ENCODE data around the gene MBP.
A peak's percentile ranks its signal among the peaks of the same experiment; 100 is the strongest.

Gene MBP

DNA sequence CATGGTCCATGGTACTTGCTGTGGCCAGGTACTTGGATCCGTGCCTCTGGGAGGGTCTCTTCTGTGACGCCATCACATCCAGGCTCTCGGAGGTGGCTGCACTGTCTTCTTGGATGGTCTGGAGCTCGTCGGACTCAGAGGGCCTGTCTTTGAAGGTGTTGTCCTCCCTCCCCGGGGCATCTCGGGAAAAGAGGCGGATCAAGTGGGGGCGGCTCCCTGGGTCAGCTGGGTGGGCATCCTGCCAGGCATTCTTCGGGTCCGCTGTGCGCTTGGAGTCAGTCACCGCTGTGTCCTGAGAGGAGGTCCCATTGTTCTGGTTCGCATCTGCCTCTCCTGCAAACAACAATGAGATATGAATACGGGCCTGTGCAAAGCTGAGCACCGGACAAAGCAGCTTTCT is 115.6 kb downstream of the MBP start:
- no peak for DNase-seq

DNA sequence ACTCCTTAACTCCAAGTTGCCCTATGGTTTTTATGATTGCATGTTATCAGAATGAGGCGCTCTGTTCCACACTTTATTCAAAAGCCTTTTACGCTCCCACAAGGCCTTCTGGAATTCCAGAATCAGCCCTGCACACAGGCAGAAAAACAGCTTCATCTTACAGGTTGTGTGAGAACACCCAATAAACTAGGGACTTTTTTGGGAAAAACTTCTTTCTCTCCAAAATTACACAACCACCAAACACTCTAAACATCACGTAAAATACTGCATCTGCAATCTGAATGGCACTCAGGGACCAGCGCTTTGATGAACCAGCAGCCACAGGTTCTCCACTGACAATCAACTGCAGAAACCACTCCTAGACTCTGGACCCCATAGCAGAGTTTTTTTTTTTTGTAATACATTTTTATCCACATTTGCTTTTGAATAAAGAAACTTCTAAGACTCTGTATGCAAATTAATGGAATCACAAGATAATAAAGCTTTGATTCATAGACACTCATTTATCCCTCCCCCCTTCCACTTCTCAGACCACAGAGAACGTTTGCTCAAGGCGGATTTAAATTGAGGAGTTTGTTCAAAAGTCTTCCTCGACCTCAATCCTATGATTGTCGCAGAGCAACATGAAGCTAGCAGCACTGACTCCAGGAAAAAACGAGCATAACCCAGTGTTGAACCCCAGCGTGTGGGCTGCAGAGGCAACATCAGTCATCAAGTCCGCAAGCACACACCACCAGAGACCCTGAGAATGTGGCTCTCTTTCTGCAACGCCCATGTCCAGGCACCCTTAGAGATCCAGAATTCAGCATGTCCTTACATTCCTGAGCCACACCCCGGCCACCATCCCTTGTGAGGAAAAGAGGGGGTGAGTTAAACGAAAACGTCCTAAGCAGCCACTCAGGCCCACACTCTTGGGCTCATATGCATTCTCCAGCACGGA is 116.5 kb downstream of the MBP start:
- DNase-seq: no peak

DNA sequence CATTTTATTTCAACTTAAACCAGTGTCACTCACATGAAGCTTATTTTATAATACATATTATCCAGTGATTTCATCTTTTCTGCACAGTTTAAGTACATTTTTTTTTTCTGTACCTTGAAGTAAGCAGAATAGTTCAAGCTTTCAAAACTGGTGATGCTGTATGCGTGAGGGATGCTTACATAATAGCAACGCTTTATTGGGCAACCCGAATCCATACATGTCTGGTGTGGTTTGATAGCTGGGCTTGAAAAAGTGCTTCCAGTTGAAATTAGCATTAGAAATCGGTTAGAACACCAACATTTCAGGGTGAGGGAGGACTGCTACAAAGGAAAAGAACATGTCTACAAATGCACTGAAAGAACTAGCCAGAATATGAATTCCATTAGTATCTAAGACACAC is 117.4 kb downstream of the MBP start:
- DNase-seq: no peak

DNA sequence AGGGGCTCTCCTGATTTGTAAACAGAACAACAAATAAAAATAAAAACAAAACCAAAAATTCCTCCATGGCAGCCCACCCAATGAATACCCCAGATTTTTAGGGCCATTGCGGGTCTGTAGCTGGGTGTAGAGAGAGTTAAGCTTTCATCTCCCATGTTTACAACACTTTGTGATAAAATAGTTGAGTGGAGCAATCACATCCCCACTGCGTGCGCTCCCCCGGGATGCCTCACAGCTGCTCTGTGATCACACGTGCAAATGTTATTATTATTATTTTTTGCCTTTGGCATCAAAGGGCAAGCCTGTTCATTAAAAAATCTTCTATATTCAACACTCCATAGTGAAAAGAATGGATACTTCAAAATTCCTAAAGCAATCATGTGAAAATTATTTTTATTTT is 118.0 kb downstream of the MBP start:
- DNase-seq: no peak

DNA sequence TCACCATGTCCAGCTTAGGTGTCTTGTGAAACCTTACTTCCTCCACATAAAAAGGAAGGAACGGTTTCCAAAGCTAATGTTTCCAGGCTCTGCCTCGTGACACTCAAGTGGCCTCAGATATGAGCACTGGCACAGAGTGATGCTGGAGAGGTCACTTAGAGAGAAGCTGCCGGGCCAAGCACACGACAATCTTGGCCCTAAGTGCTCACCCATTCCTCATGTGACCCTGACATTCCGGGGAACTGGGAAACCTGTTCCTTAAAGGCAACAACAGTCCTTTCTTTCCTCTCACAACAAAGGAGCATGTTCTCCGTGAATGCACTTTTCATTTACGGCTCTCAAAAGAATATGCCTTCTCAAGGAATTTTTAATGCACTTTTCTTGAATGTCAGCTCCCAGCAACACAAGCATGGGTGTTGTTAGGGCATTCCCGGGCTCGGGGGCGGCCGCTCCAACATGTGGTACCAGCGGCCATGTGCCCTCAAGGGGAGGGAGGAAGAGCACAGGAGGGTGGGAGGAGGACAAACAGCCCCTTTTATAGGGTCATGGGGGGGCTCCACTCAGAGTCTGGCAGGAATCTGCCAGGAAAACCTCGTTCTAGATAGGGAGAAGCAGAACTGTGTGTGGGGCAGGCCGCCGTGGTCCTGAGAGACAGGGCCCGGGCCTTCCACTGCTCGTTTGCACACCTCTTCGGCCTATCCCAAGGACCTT is 118.6 kb downstream of the MBP start:
- DNase-seq: no peak

DNA sequence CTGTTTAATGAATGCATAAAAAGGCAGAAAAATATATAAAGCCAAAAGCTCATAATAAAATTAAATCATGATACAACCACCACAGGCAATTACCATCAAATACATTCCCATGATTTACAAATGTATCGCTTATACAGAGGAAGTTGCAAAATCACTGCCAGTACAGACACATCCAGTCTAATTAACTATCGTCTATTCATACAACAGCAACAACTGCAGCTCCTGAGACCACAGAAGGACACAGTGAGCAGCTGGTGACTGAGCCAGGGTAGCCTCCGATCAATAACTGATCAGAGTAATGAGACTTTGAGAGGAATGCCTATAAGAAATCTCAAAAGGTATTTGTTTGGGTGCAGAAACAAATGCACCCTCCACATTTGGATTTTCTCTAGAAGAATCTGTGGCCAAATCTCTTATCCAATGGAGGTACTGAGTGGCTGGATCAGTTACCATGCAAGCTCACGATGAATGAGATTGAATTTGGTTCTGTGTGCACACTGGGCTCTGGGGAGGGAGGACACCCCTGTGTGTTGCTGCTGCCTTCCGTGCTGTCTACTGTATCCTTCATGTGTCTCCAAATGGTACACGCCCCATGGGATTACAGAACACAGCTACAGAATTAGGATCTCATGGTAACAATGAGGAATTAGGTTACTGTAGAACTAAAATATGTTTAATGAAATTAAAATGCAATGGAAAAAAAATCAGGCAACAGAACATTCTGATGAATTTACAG is 119.6 kb downstream of the MBP start:
- no peak for DNase-seq

DNA sequence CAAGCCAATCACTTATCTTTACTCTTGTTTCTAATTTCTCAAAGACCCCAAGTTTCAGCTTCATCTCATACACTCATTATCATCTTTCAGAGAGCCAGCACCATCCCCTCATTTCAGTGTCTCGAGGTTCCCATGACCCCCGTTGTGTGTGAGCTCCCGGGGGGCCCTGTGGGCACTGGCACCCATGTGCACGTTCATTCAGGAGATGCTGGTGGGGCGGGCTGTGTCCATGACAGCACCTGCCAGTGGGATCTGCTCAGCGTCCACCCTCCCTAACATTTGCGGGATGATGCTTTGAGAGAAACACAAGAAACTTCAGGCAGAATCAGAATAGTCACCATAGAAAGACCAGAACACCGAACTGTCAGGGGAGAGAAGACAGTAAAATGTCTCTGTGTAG is 120.5 kb downstream of the MBP start:
- DNase-seq: no peak

DNA sequence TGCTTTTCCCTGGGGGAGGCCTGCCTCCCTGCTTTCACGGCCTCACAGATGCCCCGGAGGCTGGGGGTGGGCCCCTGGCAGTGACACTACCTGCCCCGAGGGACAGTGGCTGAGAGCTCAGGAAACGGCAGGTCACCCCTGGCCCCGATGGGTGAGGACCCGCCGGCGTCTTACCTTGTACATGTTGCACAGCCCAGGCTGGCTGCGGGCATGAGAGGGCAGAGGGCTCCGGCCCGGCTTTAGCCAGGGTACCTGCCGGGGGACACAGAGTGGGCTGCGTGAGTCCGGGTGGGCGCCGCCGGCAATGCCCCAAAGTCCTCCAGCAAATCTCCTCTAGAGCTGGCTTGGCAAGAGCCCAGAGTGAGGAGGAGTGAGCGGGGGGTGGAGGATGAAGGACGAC is 122.9 kb downstream of the MBP start:
- no peak for DNase-seq

DNA sequence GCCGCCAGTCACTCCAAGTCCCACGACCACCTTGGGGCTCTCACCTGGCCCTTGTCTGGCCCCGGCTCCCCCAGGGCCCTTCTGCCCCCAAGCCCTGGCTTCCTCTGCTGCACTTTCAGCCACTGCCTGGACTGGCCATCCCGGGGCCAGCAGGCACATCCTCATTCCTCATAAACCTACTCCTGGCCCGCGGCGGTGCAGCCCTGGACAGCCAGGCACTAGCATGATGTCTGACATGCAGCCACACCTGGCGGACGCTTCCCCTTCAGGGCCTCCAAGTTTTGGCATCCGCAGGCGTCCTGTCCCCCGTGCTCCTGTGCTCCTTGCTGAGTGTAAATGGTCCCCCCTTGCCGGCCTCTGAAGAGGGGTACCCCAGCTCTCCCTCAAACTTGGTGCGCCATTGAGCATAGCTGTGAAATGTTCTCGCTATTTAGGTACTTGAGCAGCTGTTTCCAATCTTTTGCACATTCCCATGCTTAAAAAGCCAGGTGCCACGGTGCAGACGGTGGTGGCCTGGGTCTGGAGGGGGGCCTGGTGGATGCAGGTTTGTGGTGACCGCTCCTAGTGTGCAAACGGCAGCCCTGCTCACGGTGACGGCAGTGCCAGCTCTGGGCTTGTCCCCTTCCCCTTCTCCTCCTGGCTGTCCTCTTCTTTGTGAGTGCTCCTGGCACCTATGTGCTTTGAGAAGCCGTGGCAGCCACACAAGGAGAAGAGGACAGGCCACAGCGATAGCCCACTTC is 123.8 kb downstream of the MBP start:
- DNase-seq: no peak

DNA sequence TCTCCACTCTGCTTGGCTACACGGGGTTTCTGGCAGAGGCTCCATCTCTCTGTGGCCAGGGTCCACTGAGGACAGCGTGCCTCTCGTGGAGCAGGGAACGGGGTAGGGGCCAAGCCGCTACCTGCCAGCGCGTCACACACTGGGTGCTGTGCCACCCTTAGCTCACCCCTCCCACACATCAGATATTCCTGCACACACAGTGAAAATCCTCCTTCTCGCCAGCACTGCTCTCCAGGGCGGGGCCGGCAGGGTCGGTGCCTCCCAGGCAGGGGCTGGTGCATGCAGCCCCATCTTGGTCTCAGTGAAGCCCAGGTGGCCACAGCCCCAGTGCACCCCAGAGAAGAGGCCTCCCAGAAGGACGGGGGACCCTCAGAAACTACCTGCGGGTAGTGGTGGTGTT is 124.6 kb downstream of the MBP start:
- DNase-seq: no peak

DNA sequence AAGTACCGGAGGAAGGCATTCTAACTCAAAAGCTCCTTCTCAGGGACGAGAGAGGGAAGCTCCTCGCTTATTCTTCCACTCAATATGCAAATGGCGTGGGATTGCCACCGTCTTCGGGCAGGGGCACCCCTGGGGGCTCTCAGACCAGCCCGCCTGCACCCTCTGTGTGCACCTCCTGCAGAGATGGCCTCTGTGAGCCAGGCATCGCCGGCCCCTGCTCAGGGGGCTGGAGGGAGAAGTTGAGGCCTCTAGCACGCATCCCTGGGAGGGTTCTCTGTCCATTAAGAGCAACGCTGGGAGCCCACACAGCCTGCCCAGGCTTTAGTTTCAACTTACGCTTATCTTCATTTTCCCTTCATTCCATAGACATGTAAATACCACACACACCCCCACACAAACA is 125.3 kb downstream of the MBP start:
- DNase-seq: no peak

DNA sequence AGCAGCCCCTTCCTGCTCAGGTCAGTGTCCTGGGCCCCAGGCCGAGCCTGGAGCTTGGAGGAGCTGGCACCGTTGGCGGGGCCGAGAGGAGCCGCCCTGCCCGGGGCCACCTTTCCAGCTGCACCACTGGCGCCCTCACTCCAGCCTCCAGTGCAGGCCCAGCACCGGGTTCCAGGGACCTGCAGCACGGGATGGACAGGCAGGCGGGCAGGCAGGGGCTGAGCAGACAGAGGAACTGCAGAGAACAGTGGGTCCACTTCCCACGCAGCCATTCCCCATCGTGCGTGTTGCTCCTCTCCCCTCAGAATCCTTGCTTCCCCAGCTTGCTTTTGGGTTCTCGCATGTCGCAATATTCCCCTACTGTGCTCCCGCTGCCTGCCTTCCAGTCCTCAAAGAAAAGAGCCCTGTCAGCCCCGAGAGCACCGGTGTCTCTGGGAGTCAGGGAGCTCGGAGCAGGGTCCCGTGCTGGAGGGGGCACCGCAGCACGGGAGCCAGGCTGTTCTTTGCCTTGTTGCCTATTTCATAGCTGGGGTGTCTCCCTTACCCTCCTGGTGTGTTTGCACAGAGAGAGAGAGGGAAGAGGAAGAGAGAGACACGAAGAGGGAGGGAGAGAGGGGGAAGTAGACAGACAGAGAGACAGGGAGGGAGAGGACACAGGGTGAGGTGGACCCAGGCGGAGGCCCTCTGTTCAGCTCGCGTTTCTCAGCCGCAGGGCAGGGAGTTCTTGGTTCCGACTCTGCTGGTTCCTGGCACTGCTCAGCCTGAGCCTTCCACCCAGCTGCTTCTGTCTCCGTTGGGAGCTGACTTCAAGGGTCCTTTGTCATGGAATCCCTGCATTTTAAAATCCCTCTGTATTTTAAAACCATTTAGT is 126.0 kb downstream of the MBP start:
- DNase-seq: no peak

DNA sequence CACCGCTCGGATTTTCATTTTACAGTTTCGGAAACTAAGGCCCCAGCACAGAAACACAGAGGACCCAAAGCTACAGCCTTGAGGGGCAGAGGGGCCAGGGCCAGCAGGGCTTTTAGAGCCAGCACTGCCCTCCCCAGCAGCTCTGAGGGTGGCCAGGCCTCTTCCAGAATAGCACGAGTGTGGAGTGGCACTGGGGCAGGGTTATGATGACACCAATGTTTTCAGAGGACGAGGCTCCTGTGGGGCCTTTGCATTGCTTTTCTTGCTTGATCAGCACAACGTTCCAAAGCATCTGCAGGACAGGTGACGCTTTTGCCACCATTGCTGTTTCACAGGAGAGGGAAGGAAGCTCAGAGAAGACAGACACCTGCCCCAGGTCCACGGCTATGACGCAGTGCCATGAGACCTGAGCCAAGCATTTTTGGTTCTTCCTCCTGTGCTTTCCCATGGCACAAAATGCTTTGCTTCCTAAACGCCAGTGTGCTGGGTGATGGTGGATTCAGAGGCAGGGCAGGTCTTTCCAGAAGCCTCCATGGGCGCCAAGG is 126.9 kb downstream of the MBP start:
- no peak for DNase-seq

DNA sequence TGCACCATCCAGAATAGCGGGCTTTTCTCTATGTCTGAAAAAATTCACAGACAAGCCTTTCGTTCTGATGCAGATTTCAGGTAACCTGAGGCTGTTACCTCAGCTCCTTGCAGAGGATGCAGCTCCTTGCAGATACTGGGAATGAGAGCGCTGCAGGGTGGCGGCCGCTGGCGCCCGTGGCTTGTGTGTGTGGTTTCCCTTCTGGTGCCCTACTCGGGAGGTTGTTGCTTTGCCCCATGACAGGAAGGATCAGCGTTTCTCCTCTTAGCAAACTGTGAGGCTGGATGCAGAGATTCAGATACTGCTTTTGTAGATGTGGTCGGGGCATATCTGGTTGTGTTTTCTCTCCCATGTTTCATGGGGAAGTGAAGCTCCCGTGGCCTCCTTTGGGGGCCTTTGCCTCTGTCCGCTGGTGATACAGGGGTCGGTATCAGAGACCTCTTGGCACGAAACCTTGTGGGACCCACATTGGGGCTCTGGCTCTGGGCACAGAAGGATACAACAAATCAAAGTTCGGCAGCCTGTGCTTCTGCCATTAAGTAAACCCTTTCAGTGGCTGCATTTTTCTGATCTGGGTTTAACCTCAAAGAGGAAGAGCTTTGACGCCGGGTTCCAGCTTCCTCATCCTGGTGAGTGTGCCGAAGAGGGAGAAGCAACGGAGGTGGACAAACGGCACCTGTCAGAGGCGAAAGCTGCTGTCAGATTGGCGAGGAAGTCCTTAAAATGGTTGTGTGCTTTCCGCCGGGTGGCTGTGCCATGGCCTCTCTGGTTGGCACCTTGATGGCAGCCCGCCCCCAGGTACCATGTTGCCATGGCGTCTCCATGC is 127.8 kb downstream of the MBP start:
- no peak for DNase-seq

DNA sequence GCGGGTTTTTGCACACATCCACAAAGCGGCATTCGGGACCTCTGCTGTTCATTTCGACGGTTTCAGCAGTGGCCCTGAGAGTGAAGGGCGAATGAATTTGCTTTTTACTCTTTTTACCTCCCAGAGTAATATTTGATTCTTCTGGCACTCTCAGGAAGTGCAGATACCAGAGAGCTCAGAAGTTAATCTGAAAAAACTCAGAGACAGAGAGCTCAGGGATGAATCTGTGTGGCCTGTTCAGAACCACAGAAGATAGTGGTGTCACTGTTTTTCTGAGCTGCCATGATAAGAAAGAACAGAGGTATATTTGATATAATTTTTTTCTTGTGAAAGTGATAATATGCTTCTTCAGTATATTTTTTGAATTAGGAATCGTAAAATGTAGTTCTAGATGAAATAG is 129.3 kb downstream of the MBP start:
- DNase-seq: no peak

DNA sequence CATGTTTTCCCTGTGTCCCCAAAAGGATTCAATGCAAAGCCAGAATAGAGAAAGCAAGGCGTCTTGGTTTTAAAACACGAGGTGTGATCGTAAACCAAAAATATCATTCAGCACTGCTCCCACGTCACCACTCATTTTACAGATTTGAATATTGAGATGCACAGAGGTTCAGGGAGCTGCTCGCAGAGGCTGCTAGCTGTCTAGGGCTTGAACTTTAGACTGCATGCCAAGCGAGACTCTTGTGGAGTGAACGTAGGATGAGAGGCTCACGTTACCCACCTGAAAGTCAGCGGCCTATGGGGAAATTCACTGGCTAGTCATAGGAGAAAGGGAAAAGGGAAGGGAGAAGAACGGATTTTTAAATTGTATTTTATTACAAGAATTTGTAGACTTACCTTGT is 130.1 kb downstream of the MBP start:
- no peak for DNase-seq

DNA sequence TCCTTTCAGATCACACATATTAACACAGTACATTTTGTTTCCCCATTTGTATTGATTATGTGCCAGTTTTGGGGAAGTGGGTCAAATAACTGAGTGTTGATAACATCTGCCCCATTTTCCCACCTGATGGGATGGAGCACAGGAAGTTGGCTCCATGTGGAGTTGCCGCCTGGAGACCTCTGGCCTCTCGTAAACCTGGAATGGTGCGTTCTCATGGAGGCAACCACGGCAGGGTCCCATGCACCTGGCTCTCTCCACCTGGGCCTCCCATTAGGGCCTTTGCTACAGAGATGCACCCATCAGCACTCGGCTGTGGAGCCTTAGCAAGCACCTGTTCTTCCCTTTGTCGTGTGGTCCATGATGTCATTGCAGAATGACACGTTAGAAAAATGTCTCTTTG is 130.6 kb downstream of the MBP start:
- DNase-seq: no peak

DNA sequence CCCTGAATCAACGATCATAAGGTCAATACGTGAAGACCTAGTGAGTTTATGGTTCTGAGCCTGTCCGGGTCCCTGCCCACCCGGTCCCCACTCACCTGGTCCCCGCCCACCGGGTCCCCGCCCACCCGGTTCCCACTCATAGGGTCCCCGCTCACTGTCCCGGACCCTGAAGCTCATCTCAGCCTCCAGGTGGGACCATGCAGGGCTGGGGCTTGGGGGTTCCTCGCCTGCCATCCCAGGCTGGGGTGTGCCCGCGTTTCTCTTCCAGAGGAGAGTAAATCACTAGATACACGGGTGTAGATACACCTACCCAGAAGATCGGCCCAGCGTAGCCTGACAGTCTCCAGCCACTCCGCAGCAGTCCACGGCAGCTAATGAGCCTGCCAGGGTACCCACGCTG is 131.5 kb downstream of the MBP start:
- no peak for DNase-seq

DNA sequence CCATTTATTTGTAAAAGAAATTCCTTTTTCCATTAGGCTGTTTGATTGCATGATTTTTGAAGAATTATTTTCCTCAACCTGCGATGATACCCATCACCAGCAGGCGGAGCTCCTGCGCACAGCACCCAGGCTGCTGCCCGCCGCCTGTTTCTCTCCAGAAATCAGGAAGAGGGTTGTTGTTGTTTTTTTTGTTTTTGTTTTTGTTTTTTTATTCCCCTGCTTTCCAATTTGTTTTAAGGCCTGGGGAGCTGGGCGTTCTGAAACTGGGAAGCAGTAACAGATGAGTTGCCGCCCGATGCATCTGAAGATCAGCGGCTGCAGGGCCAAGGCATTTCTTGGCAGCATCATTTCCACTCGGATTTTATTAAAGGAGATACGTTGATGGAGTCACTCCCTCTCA is 132.1 kb downstream of the MBP start:
- peak; percentile 15 to 52 for DNase-seq

DNA sequence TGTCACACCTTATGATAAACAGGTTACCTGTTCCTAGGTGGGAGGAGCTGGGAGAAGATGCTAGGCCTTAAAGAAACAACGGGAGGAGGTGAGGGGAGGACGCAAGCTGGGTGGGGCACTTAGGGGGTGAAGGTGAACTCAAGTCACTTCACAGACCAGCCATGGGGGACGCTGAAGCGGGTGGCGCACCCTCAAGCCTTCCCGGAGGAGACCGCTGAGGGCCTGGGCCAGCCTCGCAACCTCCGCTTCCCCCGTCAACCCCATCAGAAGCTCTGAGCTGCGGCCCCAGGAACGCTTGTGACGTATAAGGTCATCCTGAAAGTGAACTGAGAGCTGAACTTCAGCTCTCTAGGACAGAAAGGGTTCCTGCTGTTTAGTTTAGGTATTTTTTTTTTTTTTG is 133.5 kb downstream of the MBP start:
- DNase-seq: no peak

Measured in stimulated activated CD4-positive, alpha-beta T cell treated with anti-CD3 and anti-CD28 coated beads, Interleukin-4, amount 100 ng/mL, for 4 hours (primary cell).